OCI-M1 (cell line): Measurements from ENCODE around the gene TDP2.
"Not testable (repeated sequence)": the region's sequence is repeated elsewhere in the genome, so short reads cannot be mapped to it uniquely, and the experiment has no call there.

ENCODE experiments used
- DNase-seq: peaks from one replicate; lab custom pipeline; 2025; lab: John Stamatoyannopoulos, UW

TDP2 gene

DNA sequence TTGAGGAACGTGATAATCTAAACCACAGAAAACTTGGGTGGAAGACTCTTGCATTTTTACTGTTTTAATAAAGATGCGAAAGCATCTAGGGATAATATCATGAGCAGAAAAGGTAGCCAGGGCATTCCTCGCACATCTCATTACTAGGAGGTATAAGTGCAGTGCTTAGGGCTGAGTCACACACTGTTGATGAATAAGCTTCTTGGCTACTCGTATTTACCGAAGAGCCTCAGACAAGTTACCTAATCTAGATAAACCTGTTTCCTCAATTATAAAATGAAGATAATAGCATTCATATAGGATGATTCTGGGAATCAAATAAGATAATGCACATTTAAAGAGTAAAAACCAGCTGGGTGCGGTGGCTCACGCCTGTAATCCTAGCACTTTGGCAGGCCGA lies 19.9 kb downstream of the TDP2 start:
- DNase-seq = no peak

DNA sequence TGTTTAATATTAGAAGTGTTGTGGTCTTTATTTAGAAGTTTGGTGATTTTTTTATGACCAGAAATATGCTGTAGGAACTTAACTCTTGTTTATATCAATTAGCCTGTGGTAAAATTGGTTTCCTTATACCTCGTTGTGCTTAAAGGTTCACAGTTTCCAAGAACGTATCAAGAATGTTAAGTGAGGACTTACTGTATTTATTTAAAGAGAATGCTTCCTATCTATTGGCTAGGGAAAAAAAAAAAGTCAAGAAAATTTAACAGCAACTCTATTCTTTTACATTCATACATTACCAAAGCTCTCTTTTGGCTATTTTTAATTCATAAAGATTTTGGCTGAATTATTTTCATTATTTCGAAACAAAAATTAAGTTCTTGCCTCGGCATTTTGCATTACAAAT lies 22.3 kb downstream of the TDP2 start:
- no peak for DNase-seq

DNA sequence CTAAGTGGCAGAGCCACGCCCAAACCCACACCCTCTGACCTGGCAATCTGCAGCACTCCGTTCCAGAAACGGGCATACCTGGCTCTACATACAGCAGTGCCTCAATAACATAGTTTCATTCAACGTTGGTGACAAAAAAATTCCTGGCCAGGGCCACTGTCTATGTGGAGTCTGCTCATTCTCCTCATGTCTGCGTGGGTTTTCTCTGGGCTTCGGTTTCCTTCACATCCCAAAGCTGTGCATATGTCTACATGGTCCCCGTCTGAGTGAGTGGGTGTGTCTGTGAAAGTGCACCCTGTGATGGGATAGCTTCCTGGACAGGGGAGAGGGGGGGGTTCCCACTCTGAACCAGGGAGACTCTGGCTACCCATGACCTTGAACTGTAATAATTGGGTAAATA lies 22.8 kb downstream of the TDP2 start:
- DNase-seq = no peak

DNA sequence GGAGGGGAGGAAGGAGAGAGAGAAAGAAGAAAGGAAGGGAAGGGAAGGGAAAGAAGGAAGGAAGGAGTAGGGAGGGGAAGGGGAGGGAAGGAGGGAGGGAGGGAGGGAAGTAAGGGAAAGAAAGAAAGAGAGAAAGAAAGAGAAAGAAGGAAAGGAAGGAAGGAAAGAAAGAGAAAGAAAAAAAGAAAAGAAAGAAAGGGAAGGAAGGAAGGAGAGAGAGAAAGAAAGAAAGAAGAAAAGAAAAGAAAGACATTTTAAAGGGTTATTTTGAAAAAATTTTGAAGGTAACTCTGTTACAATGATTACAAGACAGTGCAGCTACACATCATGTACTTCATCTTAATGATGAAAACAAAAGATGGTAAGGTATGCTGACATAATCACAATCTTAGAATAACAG lies 24.6 kb downstream of the TDP2 start:
- no peak for DNase-seq

DNA sequence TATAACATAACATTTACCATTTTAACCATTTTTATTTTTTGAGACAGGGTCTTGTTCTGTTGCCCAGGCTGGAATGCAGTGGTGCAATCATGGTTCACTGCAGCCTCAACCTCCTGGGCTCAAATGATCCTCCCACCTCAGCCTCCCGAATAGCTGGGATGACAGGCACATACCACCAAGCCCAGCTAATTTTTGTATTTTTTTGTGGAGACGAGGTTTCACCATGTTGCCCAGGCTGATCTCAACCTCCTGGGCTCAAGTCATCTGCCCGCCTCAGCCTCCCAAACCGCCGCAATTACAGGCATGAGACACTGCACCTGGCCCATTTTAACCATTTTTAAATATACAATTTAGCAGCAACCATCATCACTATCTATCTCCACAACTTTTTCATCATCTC lies 26.1 kb downstream of the TDP2 start:
- not testable (repeated sequence) for DNase-seq

DNA sequence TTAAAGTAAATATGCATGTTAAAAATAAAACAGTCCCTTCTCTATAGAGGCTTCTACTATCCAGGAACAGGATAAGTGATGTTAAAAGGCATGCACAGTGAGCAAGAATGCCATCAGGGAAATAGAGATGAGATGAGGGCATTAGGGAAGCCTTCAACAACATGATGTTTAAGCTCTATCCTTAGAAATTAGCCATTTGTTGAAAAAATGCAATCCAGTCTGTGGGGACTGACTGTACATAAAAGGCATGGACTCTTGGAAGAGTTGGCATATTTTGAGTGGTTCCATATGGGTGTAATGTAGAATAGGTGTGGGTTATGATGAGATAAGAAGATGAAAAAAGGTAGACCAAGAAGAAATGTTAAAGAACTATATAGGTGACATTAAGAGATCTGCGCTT lies 26.5 kb downstream of the TDP2 start:
- no peak for DNase-seq

DNA sequence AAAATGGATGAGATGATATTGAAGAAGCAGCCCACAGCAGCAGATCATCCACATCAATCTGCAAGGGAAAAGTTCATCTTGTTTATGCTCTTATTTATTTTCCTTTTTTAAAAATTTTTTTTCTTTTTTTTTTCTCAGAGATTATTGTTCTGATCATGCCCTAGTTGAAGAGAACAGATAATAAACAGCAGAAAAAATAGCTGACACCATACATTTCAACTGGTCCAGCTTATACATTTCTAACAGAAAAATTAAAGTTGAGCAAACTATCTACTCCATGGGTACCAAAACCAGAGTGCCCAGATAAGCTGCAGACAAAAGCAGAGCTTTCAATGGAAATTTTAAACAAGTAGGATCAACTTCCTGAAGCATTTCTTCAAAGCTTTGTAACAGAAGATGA lies 30.0 kb downstream of the TDP2 start:
- no peak for DNase-seq

DNA sequence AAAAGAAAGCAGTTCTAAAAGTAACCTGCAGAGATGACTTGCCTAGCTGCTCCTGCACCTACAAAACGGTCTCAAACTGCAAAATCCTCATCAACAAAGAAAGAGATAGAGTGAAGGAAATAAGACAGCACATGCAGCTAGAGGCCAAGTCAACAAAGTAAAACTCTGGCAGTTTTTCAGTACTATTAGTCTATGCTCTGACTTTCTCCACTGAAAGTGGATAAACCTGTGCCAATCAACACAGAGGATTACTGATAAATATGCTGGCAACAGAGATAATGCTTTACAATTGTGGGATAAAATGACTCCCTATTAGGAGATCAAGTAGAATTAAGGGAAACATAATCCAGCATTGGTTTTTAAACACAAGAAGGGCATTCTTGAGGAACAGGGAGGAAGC lies 34.1 kb downstream of the TDP2 start:
- no peak for DNase-seq

DNA sequence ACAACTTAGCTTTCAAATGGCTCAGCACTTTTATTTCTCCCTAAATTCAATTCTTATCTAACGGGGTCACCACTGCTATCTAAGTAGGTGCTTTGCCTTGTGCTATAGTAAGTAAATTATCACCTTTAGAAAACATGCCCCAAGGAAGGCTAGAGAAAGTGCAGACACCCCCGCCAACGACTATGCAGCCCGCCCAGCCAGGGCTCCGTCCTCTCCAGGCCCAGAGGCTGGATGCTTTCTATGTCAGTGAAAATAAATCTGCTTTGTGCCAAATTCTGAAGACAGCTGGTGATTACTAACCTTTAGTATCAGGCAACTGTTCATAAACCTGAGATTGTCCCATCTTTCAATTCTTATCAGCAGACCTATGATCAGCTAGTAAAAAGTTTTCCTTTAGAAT lies 35.0 kb downstream of the TDP2 start:
- no peak for DNase-seq

DNA sequence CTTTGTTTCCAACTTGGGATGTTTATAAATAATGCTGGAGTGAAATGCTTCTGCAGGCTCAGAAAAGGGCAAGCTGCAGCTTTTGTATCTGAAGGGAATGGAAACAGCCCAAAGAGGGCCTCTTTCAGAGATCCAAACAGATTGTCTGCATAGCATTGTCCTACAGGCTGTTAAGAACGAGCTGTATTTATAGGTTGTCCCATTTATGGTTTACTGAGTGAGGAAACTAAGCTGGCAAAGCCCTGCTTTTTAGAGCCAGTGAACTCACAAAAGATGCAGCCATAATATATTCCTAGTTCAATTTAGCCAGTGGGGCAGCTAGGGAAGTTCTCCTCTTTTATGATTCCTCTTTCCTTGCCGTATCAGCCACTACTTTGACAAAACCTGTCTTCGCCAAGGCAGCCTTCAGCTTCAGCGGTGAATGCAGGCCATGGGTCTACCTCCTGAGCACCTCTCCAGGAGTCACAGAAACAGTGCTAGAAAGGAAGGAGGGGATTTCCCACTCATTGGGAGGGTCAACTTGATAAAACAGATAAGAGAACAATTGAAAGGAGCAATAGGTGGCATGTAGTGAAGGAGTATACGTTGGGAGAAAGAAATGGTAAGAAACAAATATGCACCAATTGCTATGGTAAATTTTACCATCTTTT lies 35.7 kb downstream of the TDP2 start:
- no peak for DNase-seq

DNA sequence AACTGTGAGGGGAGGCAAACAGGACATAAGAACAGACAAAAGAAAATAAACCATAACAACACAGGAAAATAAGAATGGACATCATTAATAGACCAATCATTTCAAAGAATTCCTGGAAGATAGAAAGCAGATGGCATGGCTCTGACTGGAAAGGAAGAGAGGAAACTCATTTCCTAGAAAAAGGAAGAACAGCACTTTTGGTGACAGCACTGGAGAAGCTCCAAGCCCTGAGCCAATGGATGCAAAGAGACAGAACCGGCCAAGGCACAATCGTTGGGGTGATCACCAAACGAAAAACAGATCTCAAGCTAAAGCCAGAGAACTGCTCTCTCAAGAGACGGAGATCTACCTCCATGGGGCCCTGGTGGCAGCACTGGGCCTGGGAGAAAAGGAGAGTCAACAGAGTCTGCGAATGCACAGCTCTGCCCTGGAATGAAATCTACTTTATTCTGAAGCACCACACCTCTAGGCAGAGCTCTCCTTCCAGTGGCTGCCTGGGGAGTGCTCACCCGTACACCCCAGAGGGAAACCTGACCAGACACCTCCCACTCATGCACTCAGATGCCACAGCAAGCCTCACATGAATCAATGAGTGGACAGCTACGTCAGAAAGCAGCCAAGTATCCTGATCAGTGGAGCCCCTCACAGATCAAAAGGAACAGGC lies 44.9 kb downstream of the TDP2 start:
- no peak for DNase-seq

DNA sequence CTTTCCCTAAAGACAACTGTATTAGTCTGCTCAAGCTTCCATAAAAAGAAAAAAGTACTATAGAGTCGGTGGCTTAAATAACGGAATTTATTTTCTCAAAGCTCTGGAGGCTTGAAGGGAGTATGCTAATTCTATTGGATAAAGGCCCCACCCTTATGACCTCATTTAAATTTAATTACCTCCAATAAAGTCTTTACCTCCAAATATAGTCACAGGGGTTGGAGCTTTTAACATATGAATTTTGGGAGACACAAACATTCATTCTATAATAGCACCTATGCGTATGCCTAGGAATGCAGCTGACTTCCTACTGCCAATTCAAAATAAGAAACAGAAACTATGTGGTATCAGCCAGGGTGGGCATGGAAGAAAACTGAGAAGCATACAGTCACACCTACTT lies 46.1 kb downstream of the TDP2 start:
- no peak for DNase-seq

DNA sequence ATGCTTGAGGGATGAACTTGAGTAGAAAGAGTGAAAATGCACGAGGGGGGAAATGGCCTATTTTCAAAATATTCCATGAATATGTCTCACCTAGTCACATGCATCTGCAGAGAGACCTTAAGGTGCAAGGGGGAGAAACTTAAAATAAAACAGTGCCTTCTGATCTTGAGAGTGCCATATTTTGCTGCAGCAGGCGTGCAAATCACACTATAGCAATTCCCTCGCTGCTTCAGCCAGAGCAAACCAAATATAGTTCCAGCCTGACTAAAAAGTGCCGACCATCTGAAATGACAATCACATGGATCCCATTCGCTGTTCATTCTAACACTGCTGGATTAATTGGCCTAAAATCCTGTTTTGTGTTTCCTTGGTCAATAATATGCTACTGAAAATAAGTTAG lies 47.0 kb downstream of the TDP2 start:
- DNase-seq = no peak

DNA sequence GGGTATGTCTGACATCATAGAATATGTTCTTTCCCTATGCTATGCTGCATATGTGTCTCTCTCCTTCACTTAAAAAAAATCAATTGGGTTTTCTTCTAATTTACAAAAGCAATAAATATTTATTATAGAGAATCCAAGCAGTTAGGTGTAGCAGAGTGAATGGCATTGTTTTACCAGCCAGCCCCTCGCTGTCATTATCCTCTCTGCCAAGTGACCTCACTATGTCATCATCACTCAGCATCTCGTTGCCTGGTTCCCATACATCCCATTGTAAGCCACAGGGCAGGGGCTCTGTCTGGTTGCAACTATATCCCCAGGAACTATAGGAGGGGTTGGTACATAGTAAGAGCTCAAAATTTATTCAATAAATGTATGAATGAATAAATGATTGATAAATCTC lies 52.1 kb downstream of the TDP2 start:
- no peak for DNase-seq

DNA sequence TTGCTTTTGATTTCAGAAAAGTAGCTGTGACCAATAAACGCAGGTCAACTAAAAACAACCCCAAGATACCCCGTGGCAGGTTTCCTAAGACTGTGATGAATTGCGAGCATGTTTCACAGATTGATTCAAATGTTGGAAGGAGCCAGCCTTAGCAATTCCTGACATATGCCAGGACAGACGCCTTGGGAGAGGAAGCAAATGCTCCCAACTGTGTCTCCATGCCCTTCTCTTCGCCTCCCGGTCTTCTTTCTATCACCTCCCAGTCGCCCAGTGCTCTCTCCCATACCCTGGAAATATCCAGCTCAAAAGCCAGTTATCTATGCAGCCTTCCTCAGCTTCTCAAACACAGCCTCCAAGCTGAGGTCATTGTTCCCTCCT lies 52.7 kb downstream of the TDP2 start:
- DNase-seq = no peak

DNA sequence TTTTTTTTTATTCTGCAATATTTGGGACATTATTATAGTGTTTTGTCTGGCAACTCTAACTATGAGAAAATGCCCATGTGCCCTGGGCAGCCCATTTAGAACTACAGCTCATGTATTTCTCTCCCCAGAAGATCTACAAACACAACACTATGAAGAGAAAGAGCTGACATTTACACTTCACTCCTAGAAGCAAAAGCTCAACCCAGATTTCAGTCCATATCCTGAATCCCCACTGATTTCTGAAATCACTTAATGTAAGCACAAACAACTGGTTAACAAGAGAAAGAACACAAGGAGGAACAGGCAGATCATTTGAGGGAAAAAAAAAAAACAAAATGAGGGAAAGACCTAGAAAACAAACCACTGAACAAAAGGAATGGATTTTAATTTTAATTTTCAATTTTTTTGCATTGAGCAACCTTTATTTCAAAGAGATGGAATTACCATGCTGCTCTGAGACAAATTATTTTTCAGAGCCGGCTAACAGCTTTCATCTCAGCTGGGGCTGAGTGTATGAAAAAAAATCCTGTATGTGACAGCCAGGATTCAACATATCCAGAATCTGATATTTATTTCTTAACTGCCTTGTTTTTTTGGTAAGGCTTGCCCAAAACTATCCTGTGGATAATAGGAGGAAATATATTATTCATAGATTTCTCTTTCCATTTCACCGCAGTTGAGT lies 53.2 kb downstream of the TDP2 start:
- DNase-seq = no peak

DNA sequence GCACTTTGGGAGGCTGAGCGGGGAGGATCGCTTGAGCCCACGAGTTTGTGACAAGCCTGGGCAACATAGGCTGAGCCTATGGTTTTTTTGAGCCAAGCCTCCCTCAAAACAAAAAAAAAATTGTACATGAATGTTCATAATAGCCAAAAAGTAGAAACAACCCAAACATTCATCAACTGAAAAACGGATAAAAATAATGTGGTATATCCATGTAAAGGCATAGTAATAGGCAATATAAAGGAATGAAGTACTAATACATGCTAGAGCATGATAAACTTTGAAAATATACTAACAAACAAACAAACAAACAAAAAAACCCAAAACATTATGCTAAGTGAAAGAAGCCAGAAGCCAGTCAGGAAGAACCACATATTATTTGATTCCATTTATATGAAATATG lies 56.0 kb downstream of the TDP2 start:
- DNase-seq = no peak

DNA sequence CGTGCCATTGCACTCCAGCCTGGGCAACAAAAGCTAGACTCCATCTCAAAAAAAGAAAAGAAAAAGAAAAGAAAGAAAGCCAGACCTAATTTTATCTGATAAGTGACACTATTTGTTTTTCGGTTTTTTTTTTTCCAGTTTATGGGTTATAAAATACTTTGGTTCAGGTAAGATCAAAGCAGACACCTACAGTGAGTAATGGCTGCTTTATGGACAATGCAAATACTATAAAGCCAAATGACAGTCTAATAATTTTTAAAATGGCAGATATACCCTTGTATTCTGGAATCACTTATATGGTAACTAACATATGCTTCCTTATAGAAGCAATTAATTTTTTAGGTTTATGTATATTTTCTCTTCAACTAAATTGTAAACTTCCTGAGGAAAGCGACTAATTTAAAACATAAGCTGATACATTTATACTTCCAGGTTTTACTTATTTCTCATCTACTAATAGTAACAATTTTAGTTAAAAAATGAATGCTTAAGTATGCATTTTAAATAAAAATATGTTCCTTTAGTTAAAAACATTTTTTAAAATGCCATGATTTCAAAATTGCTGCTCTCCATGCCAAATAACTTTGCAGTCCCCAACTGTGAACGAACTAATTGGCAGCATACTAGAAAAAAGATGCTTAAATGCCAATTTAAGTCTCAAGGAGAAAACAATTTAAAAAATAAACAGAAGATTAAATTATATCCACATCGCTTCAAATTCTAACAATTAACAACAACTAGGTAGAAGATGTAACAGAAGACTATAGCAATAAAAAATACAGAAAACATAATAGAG lies 59.2 kb downstream of the TDP2 start:
- DNase-seq = no peak

DNA sequence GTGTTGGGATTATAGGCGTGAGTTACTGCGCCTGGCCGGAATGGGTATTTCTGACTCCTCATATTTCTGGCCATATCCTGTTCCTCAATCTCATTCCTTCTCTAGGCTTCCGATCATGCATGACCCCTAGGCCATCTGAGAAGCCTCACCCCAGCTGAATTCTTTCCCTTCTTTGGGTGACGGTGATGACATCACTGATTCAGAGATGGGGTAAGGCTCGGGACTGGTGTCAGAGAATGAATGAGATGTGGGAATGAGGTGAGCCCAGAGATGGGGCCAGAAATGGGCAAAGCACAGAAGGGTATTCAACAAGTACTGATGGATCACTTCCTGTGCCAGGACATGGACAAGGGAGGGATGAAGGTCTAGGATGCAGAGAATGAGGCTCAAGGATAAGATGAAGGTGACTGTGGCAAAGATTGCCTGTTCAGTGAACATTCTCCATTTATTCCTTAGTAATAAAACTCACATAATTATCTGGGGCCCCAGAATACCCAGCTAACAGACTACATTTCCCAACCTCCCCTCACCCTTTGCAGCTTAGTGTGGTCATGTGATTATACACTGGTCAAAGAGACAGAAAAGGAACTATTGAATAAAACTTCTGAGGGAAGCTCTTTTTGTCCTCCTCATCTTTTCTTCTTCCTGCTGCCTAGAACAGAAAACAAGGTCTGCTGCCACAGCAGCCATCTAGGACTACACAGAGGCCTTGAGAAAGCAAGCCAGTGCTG lies 60.3 kb downstream of the TDP2 start:
- no peak for DNase-seq

DNA sequence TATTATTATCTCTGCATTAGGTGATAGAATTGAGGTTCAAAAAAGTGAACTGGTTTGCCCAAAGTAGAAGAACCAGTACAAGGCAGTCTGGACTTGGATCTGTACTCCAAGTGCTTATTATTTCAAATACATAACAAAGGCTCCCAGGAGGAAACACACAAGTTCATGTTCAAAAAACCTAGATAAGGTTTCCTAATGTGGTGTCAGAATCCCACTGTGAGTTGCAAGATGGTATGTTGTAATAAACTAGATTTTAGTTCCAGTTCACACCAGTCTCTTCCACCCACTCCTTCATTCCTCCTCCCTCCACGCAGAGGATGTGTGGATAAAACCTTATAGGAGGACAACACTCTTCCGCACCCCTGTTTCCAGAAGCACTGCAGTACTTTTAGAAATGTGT lies 63.5 kb downstream of the TDP2 start:
- peak; percentile 47 for DNase-seq

DNA sequence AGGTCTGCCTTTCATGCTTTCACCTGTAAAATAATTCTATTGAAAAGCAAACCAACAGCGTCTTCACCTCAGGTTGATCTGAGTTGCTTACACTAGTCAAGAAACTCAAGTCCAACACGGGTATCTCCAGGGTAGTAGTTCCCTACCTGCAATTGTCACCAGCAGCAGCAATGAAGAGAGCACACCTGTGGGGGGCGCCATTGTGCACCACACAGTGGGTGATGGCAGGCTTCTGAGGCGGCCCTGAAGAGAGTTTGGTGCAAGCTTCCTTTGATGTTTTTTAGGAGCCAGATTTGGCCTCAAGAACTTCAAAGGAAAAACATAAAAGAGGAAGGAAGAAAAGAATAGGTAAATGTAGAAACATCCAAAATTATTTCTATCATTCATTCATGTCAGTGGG lies 65.8 kb downstream of the TDP2 start:
- peak; percentile 51 for DNase-seq
